Hypothalamus (tissue), 51 donors: ENCODE data around the gene AMBP.

ENCODE experiments used
- DNase-seq, 51 donors: peaks; one replicate each; lab custom pipeline; 2025; lab: John Stamatoyannopoulos, UW

Gene AMBP

DNA sequence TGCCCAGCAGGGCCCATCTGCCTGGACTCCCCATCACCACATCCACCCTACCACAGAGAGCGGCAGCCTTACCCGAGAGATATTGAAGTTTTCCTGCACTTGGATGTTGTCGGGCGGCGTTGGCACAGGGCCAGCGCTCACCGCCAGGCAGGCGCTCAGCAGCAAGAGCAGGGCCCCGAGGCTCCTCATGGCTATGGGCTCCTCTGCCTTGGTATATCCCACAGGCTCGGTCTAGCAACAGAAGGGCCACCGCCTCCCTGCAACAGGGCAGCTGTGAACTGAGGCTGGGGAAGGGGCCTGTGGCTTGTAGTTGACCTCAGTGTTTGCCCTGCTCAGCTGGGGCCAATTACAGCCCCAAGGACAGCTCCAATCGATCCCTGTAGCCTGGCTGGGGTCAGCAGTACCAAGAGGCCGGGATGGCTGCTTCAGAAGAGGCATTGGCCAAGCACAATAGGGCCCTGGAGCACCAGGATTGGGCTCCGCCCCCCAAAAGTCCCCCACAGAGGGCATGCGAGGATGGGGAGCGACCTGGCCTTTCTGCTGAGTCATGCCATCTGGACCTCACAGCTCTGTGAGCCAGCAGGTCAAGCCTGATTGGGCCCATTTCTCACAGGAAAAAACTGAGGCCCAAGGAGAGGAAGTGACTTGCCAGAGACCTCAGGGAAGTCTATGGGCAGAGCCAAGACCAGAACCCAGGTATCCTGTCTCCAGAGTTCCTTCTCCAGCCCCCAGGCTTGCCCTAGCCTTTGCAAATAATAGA lies at the start of gene AMBP:
TSS of gene AMBP (minus strand) at position 280 of the 760 bp plus-strand sequence. CDS start at position 189, 91 bp downstream.
- no peak for DNase-seq

DNA sequence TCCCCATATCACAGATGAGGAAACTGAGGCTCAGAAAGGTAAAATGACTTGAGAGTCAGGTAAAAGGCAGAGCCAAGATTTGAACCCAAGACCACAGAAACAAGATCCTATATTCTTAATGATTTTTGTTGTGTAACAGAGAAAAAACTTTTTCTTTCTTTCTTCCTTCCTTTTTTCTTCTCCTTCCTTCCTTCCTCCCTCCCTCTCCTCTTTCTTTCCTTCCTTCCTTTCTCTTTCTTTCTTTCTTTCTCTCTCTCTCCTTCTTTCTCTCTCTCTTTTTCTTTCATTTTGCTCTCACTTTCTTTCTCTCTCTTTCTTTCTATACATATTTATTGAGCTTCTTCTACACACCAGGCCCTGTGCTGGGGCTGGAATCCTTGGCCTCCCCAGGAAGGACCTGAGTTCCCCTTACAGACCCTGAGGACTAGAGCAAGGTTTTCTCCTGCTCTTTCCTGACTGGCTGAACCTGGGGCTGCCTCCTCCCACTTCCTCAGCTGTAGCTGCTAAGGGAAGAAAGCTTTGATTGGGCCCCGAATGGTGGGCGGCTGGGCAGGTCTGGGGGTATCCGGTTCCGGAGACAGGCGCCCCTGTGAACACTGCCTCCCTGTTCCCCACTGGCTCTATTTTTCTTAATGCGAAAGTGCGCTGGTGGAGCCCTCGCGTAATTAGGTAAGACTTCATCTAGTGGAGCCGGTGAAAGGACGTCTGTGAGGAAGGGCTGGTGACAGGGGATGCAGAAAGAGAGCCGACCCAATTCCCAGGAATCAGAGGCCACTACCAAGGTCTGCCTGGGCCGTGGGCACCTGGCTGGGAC lies 48.4 kb upstream of the AMBP start:
- no peak for DNase-seq

DNA sequence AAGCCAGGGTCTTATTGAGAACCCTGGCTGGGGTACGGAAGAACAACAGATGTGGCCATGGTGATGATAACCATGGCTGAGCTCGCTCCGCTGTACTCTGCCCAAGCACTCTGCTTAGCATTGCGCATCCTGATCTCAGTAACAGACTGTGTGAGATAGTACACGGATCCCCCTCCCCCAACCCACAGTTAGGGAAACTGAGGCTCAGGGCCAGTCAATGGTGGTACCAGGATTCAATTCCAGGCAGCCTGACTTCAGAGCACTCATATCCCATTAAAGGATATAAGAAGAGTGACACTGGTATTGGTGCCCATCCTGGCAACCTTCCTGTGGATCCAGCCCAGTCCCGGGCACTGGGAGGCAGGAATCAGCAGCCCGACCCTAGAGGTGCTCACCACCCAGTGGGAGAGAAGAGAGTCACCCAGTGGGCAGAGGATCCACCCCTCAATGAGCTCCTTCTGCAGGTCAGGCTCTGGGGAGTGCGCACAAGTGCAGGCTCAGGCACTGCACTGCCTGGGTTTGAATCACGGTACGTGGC lies 47.4 kb upstream of the AMBP start:
- no peak for DNase-seq

DNA sequence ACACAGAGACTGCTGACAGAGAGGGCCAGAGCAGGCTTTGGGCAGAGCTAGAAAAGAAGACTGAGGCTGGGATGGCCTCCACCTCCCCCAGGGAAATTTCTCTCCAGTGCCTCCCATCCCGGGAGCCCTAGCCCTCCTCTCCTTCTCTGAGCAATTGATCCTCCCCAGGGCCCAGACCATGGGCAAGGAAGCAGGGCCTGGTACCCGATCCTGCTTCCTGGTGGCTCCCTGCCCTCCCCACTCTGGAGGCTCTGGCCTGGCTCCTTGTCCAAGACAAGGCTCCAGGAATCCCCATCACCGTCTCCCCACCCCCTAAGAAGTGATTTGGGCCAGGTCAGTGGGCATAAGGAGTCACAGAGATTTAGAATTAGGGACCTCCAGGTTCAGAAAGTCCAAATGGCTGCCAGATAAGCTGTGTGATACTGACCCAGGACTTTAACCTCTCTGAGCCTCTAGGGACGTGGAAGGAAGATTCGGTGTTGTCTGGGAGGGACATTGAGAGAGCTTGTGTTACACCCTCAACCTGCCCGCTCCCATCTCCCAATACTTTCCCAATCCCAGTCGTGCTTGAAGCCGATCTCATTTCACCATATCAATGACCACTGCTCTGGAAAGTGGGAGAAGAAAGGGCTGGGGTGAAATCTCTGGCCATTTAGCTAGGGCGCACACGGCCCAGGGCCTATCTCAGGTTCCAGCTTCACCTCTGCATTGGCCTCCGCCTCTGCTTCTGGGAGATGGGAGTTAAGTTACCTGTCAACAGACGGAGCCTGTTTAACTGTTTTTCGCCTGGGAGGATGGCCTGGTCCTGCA lies 46.8 kb upstream of the AMBP start:
- no peak for DNase-seq

DNA sequence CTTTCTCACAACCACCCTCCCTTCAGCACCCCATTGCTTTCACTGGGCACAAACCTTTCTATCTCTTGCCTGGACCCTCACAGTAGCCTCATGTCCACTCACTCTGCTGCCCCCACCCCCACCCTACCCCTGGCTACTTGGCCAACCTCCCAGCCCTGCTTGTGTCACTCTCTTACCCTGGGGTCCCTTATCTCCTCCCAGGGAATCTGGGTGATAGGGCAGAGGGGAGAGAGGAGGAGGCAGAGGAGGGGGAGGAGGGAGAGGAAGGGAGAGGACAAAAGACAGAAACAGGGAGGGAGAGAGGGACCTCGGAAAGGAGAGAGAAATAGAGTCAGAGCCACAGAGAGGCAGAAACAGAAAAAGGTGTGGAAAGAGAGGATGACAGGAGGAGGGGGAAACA lies 46.0 kb upstream of the AMBP start:
- DNase-seq = no peak

DNA sequence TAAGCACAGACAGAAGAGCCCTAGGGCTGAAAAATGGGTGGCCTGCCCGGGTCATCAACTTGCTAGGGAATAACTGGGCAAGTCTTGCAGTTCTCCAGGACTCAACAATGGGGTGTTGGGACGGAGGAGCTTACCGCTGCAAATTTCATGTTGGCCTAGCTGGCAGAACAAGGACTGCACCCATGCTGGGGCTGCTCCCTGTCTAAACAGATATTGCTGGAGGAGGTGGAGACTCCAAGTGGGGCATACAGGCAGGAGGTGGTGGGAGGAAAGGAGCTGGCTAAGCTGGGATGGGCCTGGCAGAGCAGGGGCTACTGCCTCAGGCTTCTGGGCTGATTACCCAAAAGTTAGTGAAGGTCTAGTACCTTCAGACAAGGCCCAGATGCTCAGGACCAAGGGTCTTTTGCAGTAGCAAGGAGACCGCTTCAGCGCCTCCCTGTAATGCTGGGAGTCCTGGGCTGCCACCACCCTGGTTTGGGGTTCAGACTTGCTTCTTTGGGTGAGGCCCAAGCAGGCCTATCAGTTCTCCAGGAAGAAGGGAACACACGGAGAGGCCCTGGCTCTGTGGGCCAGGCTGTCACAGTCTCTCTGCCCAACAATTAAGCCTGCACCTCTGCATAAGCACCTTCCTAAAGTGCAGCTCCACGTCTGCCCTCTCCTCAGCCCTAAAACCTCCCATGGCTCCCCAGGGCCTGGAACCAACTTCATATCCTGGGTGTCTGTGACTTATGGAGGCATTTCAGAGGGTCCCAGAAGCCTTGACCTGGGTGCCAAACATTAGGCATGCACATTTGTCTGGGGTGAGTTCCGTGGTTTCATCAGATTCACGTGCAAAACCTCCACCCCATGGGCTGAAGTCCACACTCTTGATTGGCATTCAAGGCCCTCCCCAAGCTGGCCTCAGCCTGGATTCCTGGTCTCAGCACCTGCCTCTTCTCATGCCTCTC lies 45.2 kb upstream of the AMBP start:
- no peak for DNase-seq

DNA sequence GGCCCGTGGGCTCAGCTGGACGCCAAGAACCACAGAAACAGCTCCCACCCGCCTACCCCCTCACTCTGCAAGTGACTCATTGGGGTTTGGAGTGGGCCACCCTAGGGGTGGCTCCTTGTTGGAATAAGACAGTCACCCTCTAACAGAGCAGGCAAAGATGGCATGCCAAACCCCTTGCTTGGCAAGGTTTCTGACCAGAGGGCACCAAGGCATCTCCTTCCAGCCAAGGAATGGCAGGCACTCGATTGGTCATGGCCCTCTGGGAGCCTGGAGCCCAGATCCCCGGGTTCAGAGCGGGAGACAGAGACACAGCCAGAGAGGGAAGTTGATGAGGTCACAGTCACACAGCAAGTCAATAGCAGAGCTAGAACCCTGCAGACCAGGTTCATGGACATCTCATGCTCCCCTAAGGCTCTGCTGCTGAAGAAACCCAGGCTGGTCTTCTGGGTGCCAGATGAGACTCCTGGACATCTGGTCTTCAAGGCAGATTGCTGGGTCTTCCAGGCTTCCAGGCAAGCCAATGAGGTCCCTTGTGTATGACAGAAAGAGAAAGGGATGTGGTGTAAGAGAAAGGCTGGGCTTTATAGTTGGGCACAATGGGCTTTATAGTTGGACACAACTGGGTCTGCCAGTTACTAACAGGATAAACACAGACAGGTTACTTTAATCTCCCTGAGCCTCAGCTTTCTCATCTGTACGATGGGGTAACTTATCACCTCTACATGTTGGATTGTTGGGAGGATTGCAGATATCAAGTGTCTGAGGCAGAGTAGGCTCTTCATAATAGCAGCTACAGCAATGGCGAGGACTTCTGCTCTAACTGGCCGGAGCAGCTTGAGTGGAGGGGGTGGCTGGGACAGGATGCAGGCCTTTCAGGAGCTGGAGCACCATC lies 44.3 kb upstream of the AMBP start:
- DNase-seq = no peak

DNA sequence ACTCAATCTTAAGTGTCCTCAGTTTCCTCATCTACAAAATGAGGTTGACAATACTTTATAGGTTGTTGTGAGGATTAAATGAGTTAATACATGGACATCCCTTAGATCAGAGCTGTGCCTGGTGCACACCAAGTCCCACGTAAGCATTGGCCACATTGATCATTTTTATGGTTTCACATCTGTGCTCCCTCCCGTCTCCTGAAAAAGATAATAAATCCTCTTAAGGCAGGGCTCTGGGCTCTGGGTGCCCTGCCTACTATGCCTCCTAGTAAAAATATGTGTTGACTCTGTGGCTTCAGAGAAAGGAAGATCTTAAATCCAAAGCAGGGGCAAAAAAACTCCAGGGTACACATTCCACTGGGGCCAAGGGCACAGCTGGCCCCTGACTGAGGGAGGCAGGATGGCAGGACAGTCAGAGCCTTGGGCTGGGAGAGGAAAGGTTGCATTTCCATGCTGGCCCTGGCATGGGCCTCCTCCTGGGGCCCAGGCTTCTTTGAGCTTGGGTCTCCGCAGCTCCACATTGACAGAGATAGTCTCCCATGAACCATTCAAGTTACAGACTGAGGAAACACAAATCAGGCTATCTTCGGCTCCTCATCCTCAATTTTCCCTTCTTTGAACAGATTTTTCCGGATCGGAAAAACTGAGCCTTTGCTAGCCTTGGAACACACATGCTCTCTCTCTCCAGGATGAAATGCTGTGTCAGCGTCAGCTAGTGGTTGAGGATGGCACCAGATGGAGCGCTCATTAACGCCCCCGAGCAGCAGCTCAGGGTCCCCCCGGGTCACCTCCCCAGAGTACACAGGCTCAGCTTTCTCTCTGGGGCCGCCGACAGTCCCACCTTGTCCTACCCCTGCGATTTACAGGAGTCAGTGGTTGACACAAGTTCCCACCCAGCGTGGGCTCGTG lies 43.4 kb upstream of the AMBP start:
- no peak for DNase-seq

DNA sequence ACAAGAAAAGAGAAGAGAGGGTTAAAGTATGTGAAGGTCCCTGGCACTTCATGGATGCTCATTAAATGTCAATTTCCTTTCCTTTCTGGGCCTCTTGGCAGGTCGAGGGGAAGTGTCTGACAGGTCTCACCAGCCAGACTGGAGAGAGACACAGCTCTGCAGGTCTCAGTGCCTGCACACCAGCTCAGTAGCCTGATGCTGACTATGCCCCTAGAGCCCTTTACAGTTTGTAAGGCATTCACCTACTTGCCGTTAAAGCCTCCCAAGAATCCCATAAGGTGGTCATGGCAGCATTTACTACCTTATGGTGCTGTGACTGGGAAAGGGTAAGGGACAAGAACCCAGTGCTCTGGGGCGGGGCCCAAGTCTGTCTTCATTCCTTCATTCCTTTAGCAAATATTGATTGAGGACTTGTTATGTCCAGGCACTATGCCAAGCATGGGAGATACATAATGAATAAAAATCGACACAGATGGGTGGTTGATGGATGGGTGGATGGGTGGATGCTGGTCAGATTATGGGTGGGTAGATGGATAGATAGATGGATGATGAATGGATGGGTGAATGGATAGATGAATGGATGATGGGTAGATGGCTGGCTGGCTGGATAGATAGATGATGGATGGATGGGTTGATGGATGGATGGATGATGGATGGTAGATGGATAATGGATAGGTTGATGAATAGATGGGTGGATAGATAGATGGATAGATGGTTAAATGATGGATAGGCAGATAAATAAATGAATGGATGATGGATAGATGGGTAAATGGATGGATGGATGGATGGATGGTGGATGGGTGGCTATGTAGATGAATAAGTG lies 42.3 kb upstream of the AMBP start:
- DNase-seq = no peak

DNA sequence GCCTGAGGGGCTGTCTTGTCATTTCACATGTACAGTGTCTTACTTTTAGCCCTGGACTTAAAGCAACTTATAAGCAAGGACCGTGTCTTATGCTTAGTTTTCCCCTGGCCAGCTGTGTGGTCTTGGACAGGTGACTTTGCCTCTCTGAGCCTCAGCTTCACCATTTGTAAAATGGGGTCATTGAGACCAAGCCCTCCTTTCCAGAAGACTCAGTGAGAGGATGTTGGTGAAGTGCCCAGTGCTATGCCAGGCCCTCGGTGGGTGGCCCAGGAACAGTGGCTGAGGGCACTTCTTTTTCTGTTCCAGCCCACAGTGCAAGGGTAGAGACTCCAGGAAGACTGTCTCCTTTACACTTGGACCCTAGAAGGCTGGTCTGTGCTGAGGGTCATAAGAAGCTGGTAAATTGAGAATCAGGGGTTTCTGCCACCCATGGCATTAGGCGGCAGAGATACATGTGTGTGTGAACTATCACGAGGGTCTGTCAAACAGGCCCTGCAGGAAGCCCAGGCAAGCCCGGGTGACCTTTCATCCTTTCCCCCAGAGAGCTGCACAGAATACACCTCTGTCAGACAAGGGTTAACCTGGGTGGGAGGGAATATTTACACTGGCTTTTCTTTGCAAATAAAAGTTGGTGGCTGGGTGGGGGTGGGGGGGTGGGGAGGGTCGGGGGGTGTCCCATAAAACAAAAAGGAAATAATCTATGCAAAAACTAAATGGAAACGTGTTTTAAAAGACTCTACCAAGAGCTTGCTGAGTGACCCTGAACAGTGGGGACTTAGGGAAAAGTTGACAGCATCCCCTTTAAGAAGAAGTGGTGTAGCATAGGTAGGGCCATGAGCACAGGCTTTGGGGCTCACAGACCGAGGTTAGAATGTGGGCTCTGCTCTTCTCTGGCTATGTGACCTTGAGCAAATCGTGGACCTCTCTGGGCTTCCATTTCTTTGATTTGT lies 41.4 kb upstream of the AMBP start:
- peak in 1 of 51 donors; percentile 29 for DNase-seq

DNA sequence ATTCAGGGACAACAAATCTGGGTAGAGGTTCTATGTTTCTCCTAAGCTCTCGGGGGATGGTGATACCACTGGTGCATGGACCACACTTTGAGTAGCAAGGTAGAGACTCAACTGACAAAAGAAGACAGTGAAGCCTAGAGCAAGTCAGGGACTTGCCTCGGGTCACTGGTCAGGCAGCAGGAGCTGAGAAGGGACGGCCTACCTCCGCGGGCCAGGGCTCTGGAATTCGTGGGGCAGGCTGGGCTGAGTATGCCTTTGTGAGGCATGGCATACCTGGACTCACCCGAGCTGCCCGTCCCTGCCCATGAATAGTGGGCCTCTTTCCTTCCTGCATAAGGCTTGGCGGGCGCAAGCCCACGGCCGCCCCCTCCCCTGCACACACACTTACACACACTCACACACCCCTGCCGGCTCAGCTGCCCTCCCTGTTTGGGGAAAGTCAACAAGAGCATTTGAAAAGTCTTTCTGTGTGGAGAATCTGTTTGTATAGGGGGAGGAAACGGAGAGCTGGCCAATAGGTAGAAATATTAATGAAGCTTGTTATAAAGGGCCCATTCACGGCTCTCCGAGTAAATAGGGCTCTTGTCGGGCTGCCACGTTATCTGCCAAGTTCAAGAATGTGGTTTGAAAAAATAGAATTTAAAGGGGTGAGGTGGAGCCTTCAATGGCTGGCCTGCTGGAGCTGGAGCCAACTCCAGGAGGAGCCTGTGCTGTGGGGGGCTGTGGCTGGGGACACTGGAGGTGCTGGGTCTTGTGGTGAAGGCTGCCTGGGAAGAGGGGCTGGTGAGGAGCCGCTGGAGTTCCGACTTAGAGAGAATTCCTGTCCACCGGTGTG lies 40.1 kb upstream of the AMBP start:
- DNase-seq = peak in 13 of 51 donors; percentile 16 to 69 (median 43)

DNA sequence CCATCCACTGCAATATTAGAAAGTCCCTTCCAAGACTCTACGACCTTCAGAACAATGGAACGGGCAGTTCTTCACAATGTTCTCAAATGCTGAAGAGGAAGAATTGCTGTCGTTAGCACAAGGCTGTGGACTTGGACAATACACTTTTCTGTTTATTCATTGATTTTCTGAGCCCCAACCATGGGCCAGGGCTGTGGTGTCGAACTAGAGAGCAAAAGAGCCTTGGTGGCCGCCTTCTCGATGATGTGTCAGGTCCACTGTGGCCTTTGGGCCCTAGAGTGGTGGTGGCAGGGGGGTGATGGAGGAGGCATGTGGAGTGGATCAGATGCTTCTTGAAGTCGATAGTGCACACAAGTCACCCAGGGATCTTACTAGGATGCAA lies 39.5 kb upstream of the AMBP start:
- DNase-seq = no peak

DNA sequence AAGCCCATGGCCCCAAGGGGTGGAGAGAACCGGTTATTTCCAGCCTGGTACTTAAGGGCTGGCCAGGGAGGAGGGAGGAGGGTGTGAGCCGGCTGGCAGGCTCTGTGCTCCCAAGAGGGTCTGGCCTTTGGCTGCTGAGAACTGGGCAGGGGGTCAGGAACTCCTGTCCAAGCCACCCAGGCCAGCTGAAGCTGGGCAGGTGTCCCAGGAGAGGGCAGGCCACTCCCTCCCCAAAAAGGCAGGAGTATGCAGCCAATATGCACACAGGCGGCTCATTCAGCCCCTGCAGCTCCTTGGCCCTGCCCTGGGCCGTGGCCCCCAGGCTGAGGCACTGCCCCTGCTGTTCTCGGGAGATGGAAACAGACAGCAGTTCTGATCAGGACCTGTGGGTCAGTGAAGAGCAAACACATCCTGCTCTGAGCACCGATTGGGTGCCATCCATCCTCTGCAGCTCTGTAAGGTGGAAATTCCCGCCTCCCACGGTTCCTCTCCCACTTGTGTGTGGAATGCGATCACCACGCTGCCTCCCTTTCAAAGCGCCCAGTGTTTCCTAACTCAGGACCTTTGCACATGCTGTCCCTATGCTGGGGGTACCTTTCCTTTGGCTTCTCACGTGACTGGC lies 38.1 kb upstream of the AMBP start:
- peak in 6 of 51 donors; percentile 21 to 39 (median 36) for DNase-seq

DNA sequence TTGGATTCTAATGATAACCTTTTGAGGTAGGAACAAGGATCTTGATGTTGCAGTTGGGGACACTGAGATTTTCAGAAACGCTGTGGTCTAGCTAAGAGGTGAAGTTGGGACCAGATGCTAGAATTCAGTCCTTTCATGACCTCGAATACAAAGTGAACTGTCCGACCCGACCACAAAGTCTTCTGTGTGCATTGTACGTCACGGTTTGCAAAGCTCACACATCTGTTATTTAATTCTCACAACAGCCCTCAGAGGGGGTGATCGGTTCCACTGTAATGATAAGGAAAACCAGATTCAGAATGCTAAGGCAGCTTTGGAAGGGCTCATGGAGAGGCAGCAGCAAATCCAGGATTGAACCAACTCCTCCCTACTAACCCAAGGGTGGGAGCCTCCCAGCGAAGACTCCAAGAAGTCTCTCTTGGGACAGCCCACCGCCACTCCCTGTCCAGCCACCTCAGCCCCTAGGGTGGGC lies 37.6 kb upstream of the AMBP start:
- no peak for DNase-seq
